HepG2 (cell line): ENCODE results near the gene MYO5B. TPM values are rescaled to one million over a fixed set of nuclear protein-coding genes. Genes with fewer than 3 reads are reported as not detected.

Experiments used
- ATAC-seq: fragments of 200-7000 bp; cut with Tn5 transposase; 3 replicates; pipeline ENCODE4 v1.9.1; 2020; ENCODE audit warnings: mild to moderate bottlenecking, moderate library complexity
- BruUV-seq: library from RNA; stranded (reverse); fragments of 400-500 nt; replicated peaks from 2 replicates; lab custom pipeline; 2021; lab: Mats Ljungman, UMichigan
- CTCF ChIA-PET: fragments of 300-600 bp; formaldehyde crosslinking; extraction: SDS; loops from one replicate; lab custom pipeline; 2021; ENCODE audit warnings: low total read pairs, inconsistent platforms, low intra/inter-chr PET ratio; lab: Yijun Ruan, JAX
- POLR2A ChIA-PET: fragments of 350-600 bp; sonication (Branson Sonifier 250); formaldehyde crosslinking; loops from one replicate; lab custom pipeline; 2020; ENCODE audit warnings: antibody characterized with exemption, inconsistent platforms; lab: Yijun Ruan, JAX
- DNase-seq: peaks from one replicate; pipeline ENCODE4 v3.0.0-alpha.2; 2015; ENCODE audit warnings: low spot score
- FAIRE-seq: peaks from 3 replicates; lab custom pipeline; 2011; peaks lifted over from hg19 to GRCh38; lab: Jason Lieb, UNC
- H2AFZ ChIP-seq: one replicate; pipeline ENCODE4 v1.6.1; 2011; ENCODE audit warnings: low read length, inconsistent platforms
- H3K27ac ChIP-seq: fragments of 300-600 bp; 3 replicates; pipeline ENCODE4 v1.8.0; 2011; ENCODE audit warnings: mixed run types, mild to moderate bottlenecking, mixed read lengths, low read length, inconsistent platforms; ENCODE audit not compliant: insufficient read depth; ENCODE audit errors: extremely low read length
- H3K27me3 ChIP-seq, 2 experiments: fragments of 200-600 bp in 1 of 2; 2 replicates in 1 of 2; 3 replicates in 1 of 2; pipeline versions ENCODE4 v1.6.0 to v1.8.0; 2011; ENCODE audit warnings: low read length in 2 of 2, mild to moderate bottlenecking in 2 of 2, moderate library complexity in 2 of 2, inconsistent platforms in 1 of 2; ENCODE audit not compliant: insufficient read depth in 2 of 2, control insufficient read depth in 1 of 2
- H3K36me3 ChIP-seq, 2 experiments: fragments of 200-600 bp in 1 of 2; replicated peaks in 1 of 2; 2 replicates in 1 of 2; 3 replicates in 1 of 2; pipeline versions ENCODE4 v1.5.1 to v1.8.0; 2011; ENCODE audit warnings: low read length in 2 of 2, inconsistent platforms in 1 of 2; ENCODE audit not compliant: insufficient read depth in 2 of 2, control insufficient read depth in 1 of 2
- H3K4me1 ChIP-seq: 2 replicates; pipeline ENCODE4 v1.5.1; 2012; ENCODE audit warnings: low read length, inconsistent platforms; ENCODE audit not compliant: insufficient read depth
- H3K4me2 ChIP-seq: 2 replicates; pipeline ENCODE4 v1.6.0; 2011; ENCODE audit warnings: low read depth, low read length, inconsistent platforms
- H3K4me3 ChIP-seq, 3 experiments: fragments of 200-600 bp in 1 of 3; sonication (generic), shearing (Covaris generic) in 1 of 3; replicated peaks in 1 of 3; 2 replicates each; pipeline ENCODE4 v1.5.1; 2011 to 2016; ENCODE audit warnings: low read length in 3 of 3, inconsistent platforms in 2 of 3, low read depth in 2 of 3, mild to moderate bottlenecking in 2 of 3, control low read depth in 1 of 3, mixed read lengths in 1 of 3; ENCODE audit not compliant: insufficient read depth in 1 of 3
- H3K79me2 ChIP-seq: one replicate; pipeline ENCODE4 v1.6.1; 2011; ENCODE audit warnings: low read length, inconsistent platforms; ENCODE audit not compliant: insufficient read depth
- H3K9ac ChIP-seq: 2 replicates; pipeline ENCODE4 v1.6.0; 2011; ENCODE audit warnings: mild to moderate bottlenecking, low read depth, low read length, inconsistent platforms; ENCODE audit not compliant: insufficient read depth
- H3K9me3 ChIP-seq: 2 replicates; pipeline ENCODE4 v1.5.1; 2012; ENCODE audit warnings: mild to moderate bottlenecking, low read length
- H4K20me1 ChIP-seq: 2 replicates; pipeline ENCODE4 v1.6.0; 2011; ENCODE audit warnings: inconsistent platforms, mild to moderate bottlenecking, low read length, moderate library complexity; ENCODE audit not compliant: insufficient read depth
- CC2D1A ChIP-seq: sonication (generic); formaldehyde crosslinking; IDR thresholded peaks from 2 replicates; pipeline ENCODE4 v1.8.1; 2023; ENCODE audit warnings: mild to moderate bottlenecking, missing genetic modification reagents
- CEBPB ChIP-seq: IDR thresholded peaks from 2 replicates; pipeline ENCODE4 v1.6.1; 2011; ENCODE audit warnings: low read depth, low read length, improper control_type of control experiment, borderline replicate concordance
- CENPX ChIP-seq: sonication (generic); formaldehyde crosslinking; IDR thresholded peaks from 2 replicates; pipeline ENCODE4 v1.9.0; 2021; ENCODE audit warnings: mild to moderate bottlenecking, missing genetic modification reagents, moderate library complexity
- CSRNP2 ChIP-seq: sonication (generic); formaldehyde crosslinking; conservative IDR thresholded peaks from 2 replicates; pipeline ENCODE4 v1.8.0; 2022; ENCODE audit warnings: low read depth, missing genetic modification reagents
- DRAP1 ChIP-seq: IDR thresholded peaks from 2 replicates; pipeline ENCODE4 v1.6.1; 2016; ENCODE audit warnings: missing genetic modification reagents, missing compliant biosample characterization
- ETV6 ChIP-seq: sonication (generic); formaldehyde crosslinking; conservative IDR thresholded peaks from 2 replicates; pipeline ENCODE4 v1.4.0; 2020; ENCODE audit warnings: missing genetic modification reagents
- HMGA1 ChIP-seq: sonication (generic); formaldehyde crosslinking; conservative IDR thresholded peaks from 2 replicates; pipeline ENCODE4 v1.4.0; 2020; ENCODE audit warnings: missing genetic modification reagents
- NFE2 ChIP-seq: sonication (generic); formaldehyde crosslinking; IDR thresholded peaks from 2 replicates; pipeline ENCODE4 v1.4.0; 2020; ENCODE audit warnings: missing genetic modification reagents
- NKX3-1 ChIP-seq: sonication (generic); formaldehyde crosslinking; IDR thresholded peaks from 2 replicates; pipeline ENCODE4 v1.5.0; 2020; ENCODE audit warnings: missing genetic modification reagents
- PHF5A ChIP-seq: IDR thresholded peaks from one replicate; pipeline ENCODE4 v1.6.1; 2018; ENCODE audit warnings: low read depth, missing genetic modification reagents; ENCODE audit not compliant: unreplicated experiment
- ZFP36 ChIP-seq: fragments of 150-350 bp; IDR thresholded peaks from 2 replicates; pipeline ENCODE4 v1.6.1; 2018; ENCODE audit warnings: borderline replicate concordance, low read length, low read depth; ENCODE audit not compliant: partially characterized antibody
- ZFP36L2 ChIP-seq: sonication (generic); formaldehyde crosslinking; IDR thresholded peaks from 2 replicates; pipeline ENCODE4 v1.4.0; 2020; ENCODE audit warnings: missing genetic modification reagents
- ZMYM4 ChIP-seq: sonication (generic); formaldehyde crosslinking; IDR thresholded peaks from 2 replicates; pipeline ENCODE4 v1.8.1; 2023; ENCODE audit warnings: mild to moderate bottlenecking, missing genetic modification reagents
- ZNF225 ChIP-seq: sonication (generic); formaldehyde crosslinking; IDR thresholded peaks from 2 replicates; pipeline ENCODE4 v1.4.0; 2020; ENCODE audit warnings: mild to moderate bottlenecking, missing genetic modification reagents
- ZNF280D ChIP-seq: sonication (generic); formaldehyde crosslinking; IDR thresholded peaks from 2 replicates; pipeline ENCODE4 v1.5.1; 2020; ENCODE audit warnings: mild to moderate bottlenecking, missing genetic modification reagents
- ZNF839 ChIP-seq: sonication (generic); formaldehyde crosslinking; IDR thresholded peaks from 2 replicates; pipeline ENCODE4 v1.4.0; 2020; ENCODE audit warnings: missing genetic modification reagents, mild to moderate bottlenecking, borderline replicate concordance
- WGBS: methylation state at CpG from one replicate; pipeline ENCODE4 v1.1.6; 2017; ENCODE audit warnings: low lambda C conversion rate; 5-methylcytosine and 5-hydroxymethylcytosine counted together
- in situ Hi-C: cut with HindIII; loops from 2 replicates; pipeline ENCODE4 v1.10.0; 2017; ENCODE audit warnings: low pct_unique_long_range_greater_than_20kb; ENCODE audit not compliant: extremely low pct_ligation_motif_present
- intact Hi-C: fragments of 100-400 bp; cut with micrococcal nuclease; formaldehyde crosslinking; loops from one replicate; pipeline ENCODE4 v1.10.0; 2022; ENCODE audit not compliant: unreplicated experiment
- polyA plus RNA-seq, 8 experiments: library from polyadenylated mRNA; depleted of rRNA in 3 of 8; stranded (reverse) in 7 of 8; unstranded in 1 of 8; fragments of >200 nt; fragmentation: Illumina TruSeq in 4 of 8; extraction: Trizol in 4 of 8; gene quantifications; 2 replicates each; pipeline versions ENCODE4 v1.2.1 to v1.2.3, GENCODE V29; 2011 to 2016; ENCODE audit warnings: low read depth in 4 of 8, missing spikeins in 1 of 8, mixed read lengths in 1 of 8; ENCODE audit not compliant: insufficient read depth in 1 of 8
- total RNA-seq, 5 experiments: library from RNA; depleted of rRNA; stranded (reverse); fragments of >200 nt; fragmentation: Illumina TruSeq; extraction: Trizol; gene quantifications; 2 replicates each; pipeline ENCODE4 v1.2.3, GENCODE V29; 2016; ENCODE audit warnings: low read depth in 1 of 5

MYO5B gene
- total and polyA plus RNA-seq, 2 of the 13 experiments (the other 11 are each of a cell fraction or from before 2014, with no cell fraction given): 13.1 to 24.0 TPM

- Histone ChIP-seq H3K79me2 (no peaks in the 10 kb centered on the region), H3K27ac (no peak overlapping the region), H4K20me1 (no peaks in the 10 kb centered on the region), H3K4me1 (no peaks in the 10 kb centered on the region), H3K27me3 (no peaks in the 10 kb centered on the region; a peak in 1 of 5 replicates), H3K9ac (no peak overlapping the region), H3K36me3 (peaks cover 0 to 9% of the 10 kb centered on the region in 2 experiments; a peak in 1 of 5 replicates), H2AFZ (no peak overlapping the region), H3K4me2 (no peak overlapping the region), H3K9me3 (no peaks in the 10 kb centered on the region), H3K4me3 (no peak overlapping the region)
- no peak for ATAC-seq
- DNase-seq: no peak
- 93% methylated on average over 5 of the region's 5 CpGs for WGBS
- FAIRE-seq: no peak
- intact Hi-C loops: no loop called here
- in situ Hi-C loops: no loop called here
- no TSS peak for BruUV-seq
- POLR2A ChIA-PET: no interaction called here
- TF ChIP-seq ZFP36 (no peak), PHF5A (no peak), NFE2 (no peak), CENPX (CRISPR knock-in tag) (no peak), CEBPB (no peak), ZNF280D (no peak), ZFP36L2 (CRISPR knock-in tag) (no peak), ZMYM4 (CRISPR knock-in tag) (no peak), HMGA1 (CRISPR knock-in tag) (no peak), ZNF225 (CRISPR knock-in tag) (no peak), DRAP1 (CRISPR knock-in tag) (no peak), ZNF839 (CRISPR knock-in tag) (no peak), ETV6 (CRISPR knock-in tag) (no peak), NKX3-1 (CRISPR knock-in tag) (no peak), CC2D1A (CRISPR knock-in tag) (no peak), CSRNP2 (CRISPR knock-in tag) (no peak)
- CTCF ChIA-PET: no interaction called here
Measured at GRCh38 chr18:49926106-49926745, 268.7 kb downstream of the MYO5B start.
